D341Med (cell line): Measurements from ENCODE around the gene TATDN3.
"Not testable (repeated sequence)": the region's sequence is repeated elsewhere in the genome, so short reads cannot be mapped to it uniquely, and the experiment has no call there.

Experiments
- DNase-seq: peaks from one replicate; pipeline ENCODE4 v3.0.0; 2012; ENCODE audit warnings: low spot score

TATDN3 gene, protein sequence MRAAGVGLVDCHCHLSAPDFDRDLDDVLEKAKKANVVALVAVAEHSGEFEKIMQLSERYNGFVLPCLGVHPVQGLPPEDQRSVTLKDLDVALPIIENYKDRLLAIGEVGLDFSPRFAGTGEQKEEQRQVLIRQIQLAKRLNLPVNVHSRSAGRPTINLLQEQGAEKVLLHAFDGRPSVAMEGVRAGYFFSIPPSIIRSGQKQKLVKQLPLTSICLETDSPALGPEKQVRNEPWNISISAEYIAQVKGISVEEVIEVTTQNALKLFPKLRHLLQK

DNA sequence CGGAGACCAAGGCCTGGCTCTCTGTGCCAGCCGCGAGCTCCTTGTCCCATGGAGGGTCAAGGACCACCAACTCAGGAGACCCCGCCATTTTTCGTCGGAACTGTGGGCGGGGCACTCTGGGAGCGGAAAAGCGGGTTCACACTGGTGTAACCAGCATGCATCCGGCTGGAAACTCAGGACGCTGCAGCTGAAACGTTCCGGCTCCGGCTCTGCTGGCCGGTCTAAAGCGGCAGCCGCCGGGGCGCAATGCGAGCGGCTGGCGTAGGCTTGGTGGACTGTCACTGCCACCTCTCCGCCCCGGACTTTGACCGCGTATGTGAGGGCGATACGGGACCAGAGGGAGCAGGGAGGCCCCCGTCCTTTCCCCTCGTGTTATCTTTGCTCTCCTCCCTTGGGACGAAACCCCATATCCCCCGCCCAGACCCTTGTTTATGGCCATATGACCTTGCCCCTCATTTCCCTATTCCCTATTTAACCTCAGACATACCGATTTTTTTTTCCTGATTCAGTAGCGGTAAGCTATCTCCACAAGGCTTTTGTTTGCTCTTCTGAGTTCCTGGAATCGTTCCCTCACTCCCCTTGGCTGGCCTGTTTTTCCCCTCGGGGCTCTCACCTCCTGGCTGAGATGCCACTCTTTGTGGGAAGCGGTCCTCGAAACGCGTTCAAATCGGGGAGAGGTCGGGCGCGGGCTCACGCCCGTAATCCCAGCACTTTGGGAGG, at the start of gene TATDN3, which contains the start of gene NSL1:
TSS of gene TATDN3 (plus strand) at position 219 of the 720 bp plus-strand sequence. CDS start at position 247, 28 bp downstream.
TSS of gene NSL1 (minus strand) at position 102 of the 720 bp plus-strand sequence. CDS start at position 88, 14 bp downstream.
- DNase-seq: peak; percentile 93

DNA sequence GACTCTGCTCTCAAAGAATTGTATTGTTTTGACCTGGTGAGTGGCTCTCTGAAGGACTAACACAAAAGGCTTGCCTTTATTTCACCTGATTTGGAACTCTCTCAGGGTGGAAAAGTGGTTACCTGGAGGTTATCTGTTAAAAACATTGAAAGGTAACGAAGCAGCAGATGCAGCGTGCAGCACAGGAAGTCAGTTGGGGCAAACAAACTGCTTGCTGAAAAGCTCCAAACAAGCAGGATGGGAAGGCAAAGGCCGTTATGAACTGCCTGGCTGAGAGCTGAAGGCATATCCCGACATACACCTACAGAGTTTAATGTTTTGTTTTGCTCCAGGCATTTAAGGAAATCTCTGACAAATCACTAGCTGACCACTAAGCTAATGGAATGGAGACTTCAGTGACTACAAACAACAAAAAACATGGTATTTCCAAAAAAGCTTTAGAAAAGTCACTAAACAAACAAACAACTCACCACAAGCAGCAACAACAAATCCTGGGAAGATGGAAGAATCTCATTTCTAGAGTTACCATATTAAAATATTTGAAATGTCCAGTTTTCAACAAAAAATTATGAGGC, 47.7 kb upstream of the TATDN3 start:
- no peak for DNase-seq

DNA sequence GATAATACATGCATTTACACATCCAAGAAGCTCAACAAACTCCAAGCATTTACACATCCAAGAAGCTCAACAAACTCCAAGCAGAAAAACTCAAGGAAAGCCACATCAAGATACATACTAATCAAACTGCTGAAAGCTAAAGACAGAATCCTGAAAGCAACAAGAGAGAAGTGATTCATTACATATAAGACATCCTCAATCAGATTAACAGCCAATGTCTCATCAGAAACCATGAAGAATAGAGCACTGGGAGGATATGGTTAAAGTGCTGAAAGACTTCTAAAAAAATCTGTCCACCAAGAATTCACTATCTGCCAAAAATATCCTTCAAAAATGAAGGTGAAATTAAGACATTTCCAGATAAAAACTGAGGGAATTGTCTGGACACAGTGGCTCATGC, 46.4 kb upstream of the TATDN3 start:
- no peak for DNase-seq

DNA sequence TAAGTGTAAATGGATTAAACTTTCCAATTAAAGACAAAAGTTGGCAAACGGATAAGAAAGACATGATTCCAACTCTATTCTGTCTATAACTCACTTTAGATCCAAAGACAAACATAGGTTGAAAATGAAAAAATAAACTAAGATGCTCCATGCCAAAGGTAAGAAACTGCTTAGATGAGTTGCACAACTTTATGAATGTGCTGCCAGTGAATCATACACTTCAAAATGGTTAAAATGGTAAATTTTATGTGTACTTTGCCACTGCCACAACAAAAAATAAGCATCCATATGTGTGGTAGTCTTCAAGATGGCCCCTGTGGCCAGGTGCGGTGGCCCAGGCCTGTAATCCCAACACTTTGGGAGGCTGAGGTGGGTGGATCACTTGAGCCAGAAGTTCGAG, 45.1 kb upstream of the TATDN3 start:
- DNase-seq: no peak

DNA sequence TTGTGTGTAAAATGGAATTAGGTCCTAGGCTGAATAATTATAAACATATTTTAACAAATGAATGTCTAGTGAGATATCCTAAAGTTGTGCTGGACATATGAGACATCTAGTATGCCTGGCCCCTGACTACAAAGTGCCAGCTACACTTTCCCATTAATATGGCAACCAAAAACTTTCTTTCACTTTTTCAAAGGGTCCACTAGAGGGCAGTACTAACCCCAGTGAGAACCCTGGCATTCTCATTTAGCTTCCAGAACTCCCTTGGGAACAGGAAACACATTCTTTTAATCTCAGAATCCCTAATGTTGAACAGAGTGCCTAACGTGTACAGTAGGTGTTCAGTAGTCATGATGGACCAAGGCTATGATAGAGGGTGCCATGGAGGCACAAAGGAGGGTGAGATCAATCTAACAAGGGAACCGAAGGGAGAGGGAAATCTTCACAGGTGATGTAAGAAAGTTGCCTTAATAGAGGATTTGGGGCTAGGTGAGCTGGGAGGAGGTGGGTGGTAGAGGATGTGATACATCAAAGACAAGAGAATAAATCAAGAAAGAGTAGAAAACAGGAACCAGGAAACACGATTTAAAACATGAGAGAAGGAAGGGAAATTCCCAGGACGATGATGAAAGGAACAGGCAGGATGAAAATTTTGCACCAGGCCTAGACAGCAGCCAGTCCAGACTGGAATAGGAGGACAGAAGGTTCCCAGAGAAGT, 41.7 kb upstream of the TATDN3 start:
- DNase-seq: peak; percentile 72

DNA sequence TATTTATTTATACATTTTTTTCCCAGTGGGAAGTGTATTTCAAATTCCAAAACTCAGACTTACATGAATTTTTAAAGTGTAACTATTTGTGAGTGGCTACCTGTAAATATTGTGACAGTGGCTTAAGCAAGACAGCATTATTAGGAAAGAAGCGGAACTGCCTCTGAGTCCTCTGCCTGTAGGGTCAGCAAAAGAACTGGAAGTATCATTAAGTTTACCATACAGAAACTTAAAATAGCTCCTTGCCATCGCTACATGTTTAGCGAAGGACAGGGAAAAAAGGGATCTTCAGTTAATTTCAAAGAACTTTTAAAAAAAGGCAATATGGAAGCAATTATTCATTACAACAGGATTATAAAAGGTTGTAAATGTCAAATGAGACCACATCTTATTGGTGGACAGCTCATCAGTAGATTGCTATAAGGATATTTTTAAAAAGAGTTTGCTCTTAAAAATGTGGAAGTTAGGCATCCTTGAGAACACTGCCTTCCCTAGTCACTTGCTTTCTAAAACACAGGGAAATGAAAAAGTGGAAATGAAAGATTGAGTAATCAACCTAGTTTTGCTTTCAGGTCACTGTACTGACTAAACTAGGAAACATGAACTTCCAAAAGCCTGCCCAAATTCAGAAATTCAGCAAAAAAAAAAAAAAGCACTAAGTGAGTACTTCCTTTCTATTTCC, 39.3 kb upstream of the TATDN3 start:
- DNase-seq: no peak

DNA sequence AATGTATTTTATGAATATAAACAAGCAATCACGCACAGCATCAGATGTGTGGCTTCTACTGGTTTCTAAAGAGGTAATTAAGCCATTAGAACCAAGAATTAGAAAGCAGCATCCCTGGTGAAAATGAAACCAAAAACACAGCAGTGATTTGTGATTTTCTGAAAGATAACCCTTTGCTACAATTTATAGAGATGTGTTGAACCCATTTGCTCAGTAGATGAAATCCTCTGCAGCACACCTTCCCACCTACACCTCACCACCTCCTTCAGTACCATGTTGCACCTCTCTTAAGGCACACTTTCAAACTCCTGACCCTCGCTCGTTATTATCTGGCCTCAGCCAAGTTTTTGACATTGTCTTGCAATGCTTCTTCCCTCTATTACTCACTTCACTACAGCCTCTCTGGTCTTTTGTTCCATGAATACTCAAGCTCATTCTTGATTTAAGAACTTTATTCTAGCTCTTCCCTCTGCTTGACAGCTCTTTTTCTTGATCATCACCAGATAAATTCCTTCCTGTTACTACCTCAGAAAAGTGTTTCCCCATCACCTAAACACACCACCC, 38.7 kb upstream of the TATDN3 start:
- no peak for DNase-seq

DNA sequence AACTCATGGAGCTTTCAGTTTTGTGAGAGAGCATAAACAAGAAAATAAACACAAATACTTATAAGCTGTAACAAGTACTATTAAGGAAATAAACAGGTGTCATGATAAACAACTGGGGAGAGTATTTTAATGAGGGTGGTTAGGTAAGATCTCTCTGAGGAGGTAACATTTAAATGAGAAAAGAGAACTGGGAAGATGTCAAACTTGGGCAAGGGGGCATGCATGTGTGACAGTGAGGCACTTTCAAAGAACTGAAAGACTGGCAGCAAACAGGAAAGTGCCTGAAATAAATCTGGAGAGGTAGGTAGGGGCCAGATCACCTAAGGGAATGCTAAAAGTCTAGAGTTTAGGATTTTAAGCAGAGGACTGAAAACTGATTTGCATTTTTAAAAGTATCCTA, 37.9 kb upstream of the TATDN3 start:
- no peak for DNase-seq

DNA sequence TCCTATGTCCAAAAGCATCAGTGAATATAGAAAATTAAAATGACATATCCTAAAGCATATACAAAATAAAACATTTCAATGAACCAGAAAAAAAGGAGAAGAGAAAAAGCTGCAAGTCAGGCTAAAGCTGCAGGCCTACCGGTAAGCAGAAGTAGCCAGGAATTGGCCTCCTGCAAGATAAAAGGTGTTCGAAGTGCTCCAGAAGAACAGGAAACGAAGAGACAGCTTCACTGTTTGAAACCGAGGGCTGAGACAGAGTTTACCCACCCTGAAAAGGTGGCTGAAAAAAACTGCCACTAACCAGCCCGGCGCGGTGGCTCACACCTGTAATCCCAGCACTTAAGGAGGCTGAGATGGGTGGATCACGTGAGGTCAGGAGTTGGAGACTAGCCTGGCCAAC, 37.5 kb upstream of the TATDN3 start:
- DNase-seq: no peak

DNA sequence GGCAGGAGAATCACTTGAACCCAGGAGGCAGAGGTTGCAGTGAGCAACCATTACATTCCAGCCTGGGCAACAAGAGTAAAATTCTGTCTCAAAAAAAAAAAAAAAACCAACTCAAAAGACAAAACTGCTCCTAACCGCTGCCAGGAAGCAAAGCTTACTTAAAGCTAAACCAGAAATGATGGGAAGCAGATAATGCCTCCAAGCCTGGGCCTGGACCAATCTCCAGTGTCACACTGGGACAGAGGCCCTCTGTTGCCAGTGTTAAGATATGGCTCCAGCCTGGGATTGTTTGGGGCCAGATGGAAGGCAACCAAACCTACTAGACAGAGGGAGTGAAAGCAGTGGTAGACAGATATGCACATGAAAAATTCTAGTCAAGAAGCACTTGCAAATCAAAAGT, 37.0 kb upstream of the TATDN3 start:
- peak; percentile 37 for DNase-seq

DNA sequence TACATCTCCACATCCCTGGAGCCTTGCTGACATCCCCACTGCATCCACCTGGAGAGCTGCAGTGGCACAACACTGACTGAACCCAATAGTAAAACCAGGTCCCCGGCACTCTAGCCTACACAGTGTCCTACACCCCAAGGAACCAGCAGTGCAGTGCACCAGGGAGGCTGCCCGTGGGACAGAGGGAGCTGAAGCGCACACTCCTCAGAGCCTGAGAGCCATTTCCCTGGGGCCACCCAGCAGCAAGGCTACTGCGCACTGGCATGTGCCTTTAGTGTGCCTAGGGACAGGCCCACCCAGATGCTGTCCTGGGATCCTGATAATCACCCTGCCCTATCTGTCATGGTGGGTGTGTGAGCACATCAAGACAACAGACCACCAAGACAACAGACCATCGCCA, 32.0 kb upstream of the TATDN3 start:
- no peak for DNase-seq

DNA sequence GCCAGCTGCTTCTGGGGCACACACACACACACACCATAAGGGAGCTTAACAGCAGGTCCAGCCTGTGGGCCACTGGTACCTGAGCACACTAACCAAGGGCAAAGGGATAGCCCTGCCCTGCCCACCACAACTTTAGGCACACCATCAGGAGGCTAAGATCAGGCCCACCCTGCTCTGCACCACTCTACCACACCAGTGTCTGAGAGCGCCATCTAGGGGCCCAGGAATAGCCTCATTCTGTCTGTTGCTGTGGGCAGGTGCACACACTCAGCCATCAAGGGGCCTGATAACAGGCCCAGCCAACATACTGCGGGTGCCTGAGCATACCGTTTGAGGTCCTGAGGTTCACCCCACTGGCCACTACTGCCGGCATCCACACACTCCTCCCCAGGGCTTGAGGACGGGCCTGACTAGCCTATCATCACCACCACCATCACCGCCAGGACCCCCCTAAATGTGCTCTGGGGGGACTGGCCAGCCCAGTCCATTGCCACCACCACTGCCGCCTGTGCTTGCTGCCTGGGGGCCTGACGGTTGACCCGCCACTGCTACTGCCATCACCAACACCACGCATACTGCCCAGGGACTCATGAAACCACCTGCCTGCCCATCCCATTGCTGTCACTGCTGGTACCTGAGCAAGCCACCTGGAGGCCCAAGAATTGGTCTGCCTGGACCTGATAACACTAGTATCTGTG, 31.4 kb upstream of the TATDN3 start:
- peak; percentile 55 for DNase-seq

DNA sequence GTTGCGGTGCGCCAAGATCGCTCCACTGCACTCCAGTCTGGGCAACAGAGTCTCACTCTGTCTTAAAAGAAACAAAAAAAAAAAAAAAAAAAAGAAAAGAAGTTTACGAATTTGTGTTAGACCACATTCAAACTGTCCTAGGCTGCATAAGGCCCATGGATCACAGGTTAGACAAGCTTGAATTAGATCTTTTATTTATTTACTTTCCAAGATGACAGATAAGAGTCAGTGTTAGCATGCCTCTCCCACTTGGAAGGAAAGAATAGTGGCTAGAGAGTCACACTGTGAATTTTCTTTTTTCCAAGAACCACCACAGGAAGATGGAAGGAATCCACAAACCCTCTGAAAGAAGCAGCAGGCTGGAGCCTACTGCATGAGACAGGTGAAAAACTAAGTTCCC, 29.5 kb upstream of the TATDN3 start:
- no peak for DNase-seq

DNA sequence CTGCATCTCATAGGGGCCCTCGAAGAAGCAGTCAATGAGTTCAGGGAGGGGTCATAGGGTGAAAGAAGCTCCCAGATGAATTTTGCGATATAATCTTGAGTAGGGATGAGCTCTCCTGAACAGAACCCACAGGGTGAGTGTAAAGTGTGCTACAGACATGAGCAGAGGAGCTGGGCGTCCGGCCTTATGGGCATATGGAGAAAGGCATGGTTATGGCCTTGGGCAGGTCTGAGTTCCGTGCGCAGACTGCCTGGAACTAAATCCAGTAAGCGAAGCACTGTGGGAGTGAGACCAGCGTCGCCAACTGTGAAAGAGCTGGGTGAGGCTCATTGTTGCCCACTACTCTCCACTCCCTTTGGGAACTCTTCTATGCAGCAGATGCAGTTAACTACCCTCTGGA, 28.9 kb upstream of the TATDN3 start:
- no peak for DNase-seq

DNA sequence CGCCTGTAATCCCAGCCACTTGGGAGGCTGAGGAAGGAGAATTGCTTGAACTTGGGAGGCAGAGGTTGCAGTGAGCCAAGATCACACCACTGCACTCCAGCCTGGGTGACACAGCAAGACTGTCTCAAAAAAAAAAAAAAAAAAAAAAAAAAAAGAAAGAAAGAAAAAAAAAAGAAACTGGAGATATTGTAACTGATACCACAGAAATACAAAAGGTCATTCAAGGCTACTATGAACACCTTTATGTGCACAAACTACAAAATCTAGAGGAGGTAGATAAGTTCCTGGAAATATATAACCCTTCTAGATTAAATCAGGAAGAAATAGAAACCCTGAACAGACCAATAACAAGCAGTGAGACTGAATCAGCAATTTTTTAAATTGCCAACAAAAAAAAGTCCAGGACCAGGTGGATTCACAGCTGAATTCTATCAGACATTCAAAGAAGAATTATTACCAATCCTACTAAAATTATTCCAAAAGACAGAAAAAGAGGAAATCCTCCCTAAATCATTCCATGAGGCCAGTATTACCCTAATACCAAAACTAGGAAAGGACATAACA, 26.9 kb upstream of the TATDN3 start:
- not testable (repeated sequence) for DNase-seq

DNA sequence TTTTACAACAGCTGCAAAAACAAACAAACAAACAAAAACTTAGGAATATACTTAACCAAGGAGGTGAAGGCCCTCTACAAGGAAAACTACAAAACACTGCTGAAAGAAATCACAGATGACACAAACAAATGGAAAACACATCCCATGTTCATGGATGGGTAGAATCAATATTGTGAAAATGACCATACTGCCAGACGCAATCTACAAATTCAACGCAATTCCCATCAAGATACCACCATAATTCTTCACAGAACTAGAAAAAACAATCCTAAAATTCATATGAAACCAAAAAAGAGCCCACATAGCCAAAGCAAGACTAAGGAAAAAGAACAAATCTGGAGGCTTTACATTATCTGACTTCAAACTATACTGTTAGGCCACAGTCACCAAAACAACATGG, 24.9 kb upstream of the TATDN3 start:
- not testable (repeated sequence) for DNase-seq

DNA sequence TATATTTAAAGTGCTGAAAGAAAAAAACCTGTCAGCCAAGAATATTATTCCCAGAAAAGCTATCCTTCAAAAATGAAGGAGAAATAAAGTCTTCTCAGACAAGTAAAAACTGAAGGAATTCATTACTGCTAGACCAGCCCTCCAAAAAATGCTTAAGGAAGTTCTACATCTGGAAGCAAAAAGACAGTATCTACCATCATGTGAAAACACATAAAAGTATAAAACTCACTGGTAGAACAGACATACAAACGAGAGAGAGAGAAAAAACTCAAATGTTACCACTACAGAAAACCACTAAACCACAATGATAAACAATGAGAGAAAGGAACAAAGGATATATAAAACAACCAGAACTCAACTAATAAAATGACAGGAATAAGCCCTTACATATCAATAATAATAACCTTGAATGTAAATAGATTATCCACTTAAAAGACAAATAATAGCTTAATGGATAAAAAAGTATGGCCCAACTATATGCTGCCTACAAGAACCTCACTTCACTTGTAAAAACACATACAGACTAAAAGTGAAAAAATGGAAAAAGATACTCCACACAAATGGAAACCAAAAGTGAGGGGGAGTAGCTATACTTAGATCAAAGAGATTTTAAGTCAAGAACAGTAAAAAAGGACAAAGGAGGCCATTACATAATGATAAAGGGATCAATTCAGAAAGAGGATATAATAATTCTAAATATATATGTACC, 22.1 kb upstream of the TATDN3 start:
- no peak for DNase-seq

DNA sequence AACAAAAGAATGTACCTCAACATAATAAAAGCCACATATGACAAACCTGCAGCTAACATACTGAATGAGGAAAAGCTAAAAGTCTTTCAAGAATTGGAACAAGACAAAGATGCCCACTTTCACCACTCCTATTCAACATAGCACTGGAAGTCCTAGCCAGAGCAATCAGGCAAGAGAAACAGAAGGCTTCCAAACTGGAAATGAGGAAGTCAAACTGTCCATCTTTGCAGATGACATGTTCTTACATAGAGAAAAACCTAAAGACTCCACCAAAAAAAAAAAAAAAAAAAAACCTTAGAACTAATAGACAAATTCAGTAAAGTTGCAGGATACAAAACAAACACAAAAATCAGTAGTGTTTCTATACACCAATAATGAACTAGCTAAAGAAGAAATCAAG, 20.4 kb upstream of the TATDN3 start:
- no peak for DNase-seq

DNA sequence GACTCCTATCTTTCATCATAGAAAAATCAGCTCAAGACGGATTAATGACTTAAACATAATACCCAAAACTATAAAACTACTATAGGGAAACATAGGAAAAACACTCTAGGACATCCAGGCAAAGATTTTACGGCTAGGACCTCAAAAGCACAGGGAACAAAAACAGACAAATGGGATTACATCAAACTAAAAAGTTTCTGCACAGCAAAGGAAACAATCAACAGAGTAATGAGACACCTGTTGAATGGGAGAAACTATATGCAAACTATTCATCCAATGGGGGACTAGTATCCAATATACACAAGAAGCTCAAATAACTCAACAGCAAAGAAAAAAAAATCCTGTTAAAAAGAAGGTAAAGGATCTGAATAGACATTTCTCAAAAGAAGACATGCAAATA, 18.7 kb upstream of the TATDN3 start:
- no peak for DNase-seq

DNA sequence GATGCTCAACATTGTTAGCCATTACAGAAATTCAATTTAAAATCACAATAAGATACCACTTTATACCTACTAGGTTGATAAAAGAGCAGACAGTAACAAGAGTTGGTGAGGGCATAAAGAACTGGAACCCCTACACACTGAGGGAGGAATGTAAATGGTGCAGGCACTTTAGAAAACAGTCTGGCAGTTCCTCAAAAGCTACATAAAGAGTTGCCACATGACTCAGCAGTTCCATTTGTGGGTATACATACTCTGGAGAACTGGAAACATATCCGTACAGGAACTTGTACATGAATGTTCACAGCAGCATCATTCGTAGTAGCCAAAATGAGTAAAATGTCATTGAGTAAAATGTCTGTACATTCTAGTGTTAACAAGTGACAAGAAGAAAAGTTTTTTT, 17.1 kb upstream of the TATDN3 start:
- DNase-seq: no peak
